Activated CD4-positive, alpha-beta T cell treated with anti-CD3 and anti-CD28 coated beads for 24 hours (primary cell): ENCODE data around the gene NEK7.
"Not testable (repeated sequence)": the region's sequence is repeated elsewhere in the genome, so short reads cannot be mapped to it uniquely, and the experiment has no call there.

Source experiments
- DNase-seq, 2 donors: peaks; one replicate each; pipeline ENCODE4 v3.0.0-alpha.2; 2020; ENCODE audit warnings: low read depth in 2 of 2

Gene NEK7

GRCh38 chr1:198205016-198205684 lies 48.4 kb downstream of the NEK7 start:
- no peak for DNase-seq

DNA sequence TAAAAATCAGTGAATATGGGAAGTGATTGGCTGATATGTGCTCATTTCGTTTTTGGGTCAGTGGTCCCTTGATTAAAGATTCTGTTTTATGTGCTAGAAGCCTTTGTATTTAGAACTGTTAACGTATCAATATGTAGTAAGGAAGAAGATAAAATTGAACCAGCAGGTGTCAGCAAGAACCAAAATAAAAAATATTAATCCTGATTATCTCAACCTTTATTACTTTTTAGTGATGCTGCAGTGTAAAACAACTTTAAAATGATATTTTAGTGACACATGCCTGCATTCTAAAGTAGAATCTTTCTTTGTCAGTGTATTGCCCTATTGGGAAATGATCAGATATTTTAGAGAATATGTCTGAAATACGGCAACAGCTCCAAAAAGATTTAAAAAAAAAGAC lies 49.5 kb downstream of the NEK7 start:
- DNase-seq, result no peak

- DNase-seq, result no peak
Measured at GRCh38 chr1:198211696-198212095, 54.9 kb downstream of the NEK7 start.

- no peak for DNase-seq
Measured at GRCh38 chr1:198212126-198212525, 55.3 kb downstream of the NEK7 start.

GRCh38 chr1:198212675-198213074 lies 55.9 kb downstream of the NEK7 start:
- no peak for DNase-seq

DNA sequence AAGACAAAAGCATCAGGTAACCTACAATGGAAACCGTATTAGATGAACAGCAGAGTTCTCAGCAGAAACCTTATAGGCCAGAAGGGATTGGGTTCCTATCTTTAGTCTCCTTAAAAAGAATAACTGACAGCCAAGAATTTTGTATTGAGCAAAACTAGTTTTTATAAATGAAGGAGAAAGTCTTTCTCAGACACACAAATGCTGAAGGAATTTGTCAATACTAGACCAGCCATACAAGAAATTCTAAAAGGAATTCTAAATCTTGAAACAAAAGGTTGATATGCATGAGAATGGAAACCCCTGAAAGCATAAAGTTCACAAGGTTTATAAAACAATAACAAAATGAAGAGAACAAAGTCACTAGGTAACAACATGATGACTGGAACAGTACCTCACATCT lies 58.1 kb downstream of the NEK7 start:
- DNase-seq, result no peak

- DNase-seq, result no peak
Measured at GRCh38 chr1:198220428-198220827, 63.6 kb downstream of the NEK7 start.

DNA sequence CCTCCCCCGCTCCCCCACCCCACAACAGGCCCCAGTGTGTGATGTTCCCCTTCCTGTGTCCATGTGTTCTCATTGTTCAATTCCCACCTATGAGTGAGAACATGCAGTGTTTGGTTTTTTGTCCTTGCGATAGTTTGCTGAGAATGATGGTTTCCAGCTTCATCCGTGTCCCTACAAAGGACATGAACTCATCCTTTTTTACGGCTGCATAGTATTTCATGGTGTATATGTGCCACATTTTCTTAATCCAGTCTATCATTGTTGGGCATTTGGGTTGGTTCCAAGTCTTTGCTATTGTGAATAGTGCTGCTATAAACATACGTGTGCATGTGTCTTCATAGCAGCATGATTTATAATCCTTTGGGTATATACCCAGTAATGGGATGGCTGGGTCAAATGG lies 70.2 kb downstream of the NEK7 start:
- not testable (repeated sequence) for DNase-seq

- not testable (repeated sequence) for DNase-seq
Measured at GRCh38 chr1:198227454-198227853, 70.7 kb downstream of the NEK7 start.

DNA sequence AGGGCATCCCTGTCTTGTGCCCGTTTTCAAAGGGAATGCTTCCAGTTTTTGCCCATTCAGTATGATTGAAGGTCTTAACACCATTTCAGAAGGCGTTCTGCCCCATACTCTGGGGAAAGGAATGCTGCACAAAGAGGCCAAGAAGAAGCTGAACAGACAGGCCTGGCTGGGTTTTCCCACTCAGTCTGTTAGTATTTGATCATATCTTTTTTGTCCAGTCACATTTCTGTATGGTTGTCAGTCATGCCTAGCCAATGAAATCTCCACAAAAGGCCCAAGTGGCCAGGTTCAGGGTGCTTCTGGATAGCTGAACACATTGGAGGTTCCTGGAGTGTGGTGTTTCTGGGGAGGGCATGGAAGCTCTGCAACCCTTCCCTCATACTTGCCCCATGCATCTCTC lies 72.1 kb downstream of the NEK7 start:
- no peak for DNase-seq

DNA sequence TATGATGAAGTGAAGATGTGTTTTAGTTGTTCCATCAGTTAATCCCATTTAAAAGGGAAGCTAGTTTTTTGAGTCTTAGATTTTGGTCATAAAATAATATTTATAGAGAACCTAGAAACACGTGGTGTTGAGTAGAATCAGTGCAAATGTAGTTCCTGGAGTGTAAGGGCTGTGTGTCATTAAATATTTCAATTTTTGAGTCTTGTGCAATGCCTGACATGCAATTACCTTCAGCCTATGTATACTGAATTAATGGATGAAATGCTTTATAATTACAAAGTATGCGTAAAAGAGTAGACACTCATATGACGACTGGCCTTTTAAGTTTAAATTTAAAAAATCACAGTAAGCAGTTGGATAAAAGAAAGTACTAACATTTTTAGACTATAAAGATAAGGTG lies 75.0 kb downstream of the NEK7 start:
- no peak for DNase-seq

- DNase-seq, result no peak
Measured at GRCh38 chr1:198232378-198232777, 75.6 kb downstream of the NEK7 start.

GRCh38 chr1:198232940-198233675 lies 76.3 kb downstream of the NEK7 start:
- DNase-seq, result no peak

DNA sequence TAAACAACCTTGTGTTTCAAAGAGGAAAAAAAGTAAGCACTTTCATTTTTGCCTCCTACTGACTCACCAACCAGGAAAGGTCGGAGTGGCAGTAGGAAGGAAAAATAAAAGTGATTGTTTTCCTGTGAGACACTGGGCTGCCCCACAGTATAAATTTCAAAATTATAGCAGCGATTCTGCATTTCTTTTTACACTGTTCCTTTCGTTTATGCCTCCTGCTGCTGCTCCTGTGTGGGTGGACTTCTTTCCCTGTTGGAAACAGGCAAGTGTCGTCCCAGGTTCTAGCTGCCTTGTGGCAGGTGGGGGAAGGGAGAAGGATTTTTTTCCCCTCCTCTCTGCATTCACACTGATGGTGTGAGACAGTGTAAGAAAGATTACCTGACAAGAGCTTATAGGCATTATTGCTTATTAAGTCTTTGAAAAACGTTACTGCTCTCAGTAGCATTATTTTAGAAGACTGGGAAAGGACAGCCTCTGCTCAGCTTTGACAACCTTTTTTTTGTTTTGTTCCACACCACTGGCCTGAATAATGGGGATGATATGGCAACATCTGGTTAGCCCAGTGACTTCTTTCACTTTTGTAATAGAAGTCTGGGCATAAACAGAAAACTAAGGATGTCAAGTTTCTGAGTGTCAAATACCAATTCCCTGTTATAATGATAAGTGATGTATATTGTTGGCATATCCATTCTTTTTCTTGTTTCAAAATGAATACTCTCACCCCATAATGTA lies 77.9 kb downstream of the NEK7 start:
- DNase-seq, result no peak

- DNase-seq, result no peak
Measured at GRCh38 chr1:198238121-198238520, 81.3 kb downstream of the NEK7 start.

- DNase-seq, result no peak
Measured at GRCh38 chr1:198241553-198241952, 84.8 kb downstream of the NEK7 start.

DNA sequence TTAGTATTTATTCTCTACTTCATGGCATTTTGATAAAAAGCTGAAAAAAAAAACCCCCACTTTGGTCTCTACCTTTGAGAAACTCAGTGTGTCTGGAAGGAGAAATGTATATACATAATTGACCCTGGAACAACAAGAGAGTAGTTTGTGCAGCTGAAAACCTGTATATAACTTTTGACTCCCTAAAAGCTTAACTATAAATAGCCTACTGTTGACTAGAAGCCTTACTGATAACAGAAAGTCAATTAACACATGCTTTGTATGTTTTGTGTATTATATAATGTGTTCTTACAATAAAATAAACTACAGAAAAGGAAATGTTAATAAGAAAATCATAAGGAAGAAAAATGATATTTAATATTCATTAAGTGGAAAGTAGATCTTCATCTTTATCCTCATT lies 88.0 kb downstream of the NEK7 start:
- no peak for DNase-seq

GRCh38 chr1:198245379-198245778 lies 88.6 kb downstream of the NEK7 start:
- no peak for DNase-seq

DNA sequence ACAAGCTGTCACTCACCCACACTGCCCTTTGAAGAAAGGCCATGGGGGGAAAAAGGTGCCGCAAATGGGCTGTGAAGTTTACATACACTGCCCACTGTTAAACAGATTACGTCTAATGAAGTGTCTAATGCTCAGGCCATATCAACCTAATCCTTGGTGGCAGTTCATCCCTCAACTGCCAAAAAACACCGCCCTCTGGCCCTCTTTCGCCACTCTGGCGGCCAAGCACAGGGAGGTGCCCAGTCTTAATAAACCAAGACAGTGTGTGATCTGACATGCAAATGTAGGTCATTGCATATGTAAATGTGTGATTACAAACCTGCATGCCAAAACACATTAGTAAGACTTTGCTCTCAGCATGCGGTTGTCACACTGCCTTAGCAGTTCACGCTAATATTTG lies 89.5 kb downstream of the NEK7 start:
- DNase-seq, result no peak

- no peak for DNase-seq
Measured at GRCh38 chr1:198253259-198253658, 96.5 kb downstream of the NEK7 start.

DNA sequence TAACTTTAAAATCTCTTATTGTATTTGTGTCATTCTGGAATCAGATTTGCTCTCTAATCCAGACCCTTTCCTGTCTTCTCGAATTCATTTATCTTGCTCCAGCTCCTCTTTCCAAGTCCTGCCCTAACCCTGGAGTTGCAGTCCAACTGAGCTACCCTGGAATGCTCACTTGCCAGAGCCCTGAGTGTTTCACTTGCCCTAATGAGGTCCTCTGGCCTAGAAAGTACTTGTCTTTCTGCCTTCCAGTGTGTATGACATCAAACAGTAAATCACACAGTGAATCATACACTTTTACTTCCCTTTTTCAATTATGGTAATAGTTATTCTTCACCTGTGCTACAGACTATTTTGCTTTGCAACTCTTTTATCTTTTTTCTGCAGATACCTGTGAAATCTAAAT lies 96.9 kb downstream of the NEK7 start:
- no peak for DNase-seq

DNA sequence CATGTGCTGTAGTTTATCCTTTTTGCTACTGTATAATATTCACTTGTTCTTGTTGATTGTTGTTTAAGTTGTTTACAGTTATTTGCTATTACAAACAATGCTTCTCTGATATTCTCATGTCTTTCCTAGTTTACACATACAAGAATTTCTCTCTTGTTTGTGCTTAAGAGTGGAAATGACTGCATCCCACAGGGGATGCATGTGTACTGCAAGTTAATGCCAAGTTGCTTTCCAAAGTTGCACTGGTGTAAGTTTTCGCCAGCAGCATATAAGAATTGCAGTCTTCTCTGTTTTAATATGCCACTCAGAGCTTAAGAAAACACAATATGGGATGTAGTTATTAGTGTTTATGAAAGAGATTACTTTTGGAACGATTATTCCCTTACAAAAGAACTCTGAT lies 97.7 kb downstream of the NEK7 start:
- no peak for DNase-seq

GRCh38 chr1:198254948-198255347 lies 98.2 kb downstream of the NEK7 start:
- DNase-seq, result no peak
